ENCODE measurements around the gene PROK2.
A peak's percentile ranks its signal among the peaks of the same experiment; 100 is the strongest.

PROK2 gene, protein sequence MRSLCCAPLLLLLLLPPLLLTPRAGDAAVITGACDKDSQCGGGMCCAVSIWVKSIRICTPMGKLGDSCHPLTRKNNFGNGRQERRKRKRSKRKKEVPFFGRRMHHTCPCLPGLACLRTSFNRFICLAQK

DNA sequence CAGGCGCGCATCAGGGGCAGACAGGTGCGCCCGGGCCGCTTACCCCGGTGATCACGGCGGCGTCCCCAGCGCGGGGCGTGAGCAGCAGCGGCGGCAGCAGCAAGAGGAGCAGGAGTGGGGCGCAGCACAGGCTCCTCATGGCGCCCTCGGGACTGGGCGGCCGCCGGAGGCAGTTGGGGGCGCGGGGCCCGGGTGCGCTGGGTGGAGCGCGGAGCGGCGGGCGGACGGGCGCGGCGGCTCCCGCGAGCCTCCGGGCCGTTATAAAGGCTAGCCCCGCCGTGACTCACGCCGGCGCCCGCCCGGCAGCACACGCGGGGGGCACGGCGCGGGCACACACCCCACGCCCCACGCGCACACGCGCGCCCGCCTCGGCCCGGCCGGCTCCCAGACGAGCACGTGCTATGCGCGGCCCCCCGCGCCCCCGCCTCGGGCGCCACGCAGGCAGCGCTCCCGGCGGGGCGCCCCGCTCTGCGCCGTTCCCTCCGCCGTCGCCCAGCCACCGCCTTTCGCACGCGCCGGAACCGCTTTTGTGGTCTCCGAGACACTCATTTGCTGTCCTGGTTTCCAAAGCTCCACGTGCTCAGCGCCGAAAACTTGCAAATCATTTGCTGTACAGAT lies at the start of gene PROK2:
Gene PROK2, minus strand, starts transcription at position 235 of the 618 bp plus-strand sequence. Its CDS starts 96 bp downstream, at position 139.
- DNase-seq, result peak in 1 of 2 donors; percentile 23

DNA sequence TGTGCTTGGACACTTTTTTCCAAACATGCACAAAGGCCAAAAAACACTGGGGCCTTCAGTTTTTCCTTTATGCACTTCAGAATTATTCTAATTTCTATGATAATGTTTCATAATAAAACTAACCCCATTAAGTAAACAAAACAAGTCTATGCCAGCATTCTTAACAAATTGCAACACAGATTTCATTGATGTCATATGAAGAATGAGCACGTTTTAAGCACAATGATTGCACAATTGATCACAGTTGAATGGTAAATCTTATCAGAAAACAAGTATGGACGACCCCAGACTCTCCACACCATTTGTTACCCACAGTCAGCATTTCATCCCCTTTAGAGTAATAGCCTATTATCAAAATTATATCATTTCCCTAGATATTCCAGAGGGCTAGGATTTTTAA lies 46.7 kb upstream of the PROK2 start:
- DNase-seq, result no peak

GRCh38 chr3:71825551-71826283 lies 40.8 kb upstream of the PROK2 start:
- no peak for DNase-seq

GRCh38 chr3:71821116-71821515 lies 36.2 kb upstream of the PROK2 start:
- no peak for DNase-seq

- DNase-seq, result no peak
These were observed 32.3 kb upstream of the PROK2 start for GRCh38 chr3:71817262-71817661.

- no peak for DNase-seq
These were observed 31.8 kb upstream of the PROK2 start for GRCh38 chr3:71816767-71817156.

DNA sequence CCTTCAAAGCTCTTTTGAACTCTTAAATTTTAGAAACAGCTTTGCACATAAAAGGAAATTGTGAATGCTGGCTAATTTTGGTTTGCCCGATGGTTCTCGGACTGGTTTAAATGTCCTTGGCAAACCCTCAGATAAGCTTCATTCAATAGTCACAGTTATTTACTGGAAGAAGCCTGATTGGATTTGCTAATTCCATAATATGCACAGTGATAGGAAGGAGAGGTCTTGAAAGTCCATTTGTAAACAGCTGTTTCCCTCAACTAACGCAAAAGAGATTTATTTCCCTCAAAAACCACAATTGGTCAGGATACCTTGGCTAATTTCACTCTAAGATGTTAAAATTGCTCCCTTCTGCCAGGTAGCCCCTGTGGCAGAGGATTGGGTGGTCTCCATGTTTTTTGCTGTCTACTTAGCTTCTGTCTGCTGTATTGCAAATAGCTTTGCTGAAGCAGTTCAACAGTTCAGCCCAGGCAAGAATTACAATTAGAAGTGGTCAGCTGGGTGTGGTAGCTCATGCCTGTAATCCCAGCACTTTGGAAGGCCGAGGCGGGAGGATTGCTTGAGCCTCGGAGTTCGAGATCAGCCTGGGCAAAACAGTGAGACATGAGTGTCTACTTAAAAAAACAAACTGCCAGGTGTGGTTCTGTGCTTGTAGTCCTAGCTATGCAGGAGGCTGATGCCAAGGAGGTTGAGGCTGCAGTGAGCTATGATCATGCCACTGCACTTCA lies 30.6 kb upstream of the PROK2 start:
- DNase-seq, result no peak

- no peak for DNase-seq
These were observed 28.8 kb upstream of the PROK2 start for GRCh38 chr3:71813704-71814103.

DNA sequence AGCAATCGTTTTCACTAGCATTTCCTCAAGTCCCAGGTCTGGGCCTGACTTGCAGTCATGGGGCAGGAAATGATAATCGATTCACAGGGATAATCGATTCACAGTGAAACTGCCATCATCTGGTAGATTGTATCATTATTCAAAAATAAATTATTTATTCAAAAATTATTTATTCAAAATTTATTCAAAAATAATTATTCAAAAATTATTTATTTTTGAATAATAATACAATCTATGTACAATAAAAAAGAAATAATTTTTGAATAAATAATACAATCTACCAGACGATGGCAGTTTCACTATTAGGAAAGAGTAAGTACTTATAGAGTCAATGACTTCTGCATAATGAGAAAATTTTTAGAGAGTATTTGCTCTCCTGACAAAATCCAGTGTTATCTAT lies 28.1 kb upstream of the PROK2 start:
- DNase-seq, result no peak

DNA sequence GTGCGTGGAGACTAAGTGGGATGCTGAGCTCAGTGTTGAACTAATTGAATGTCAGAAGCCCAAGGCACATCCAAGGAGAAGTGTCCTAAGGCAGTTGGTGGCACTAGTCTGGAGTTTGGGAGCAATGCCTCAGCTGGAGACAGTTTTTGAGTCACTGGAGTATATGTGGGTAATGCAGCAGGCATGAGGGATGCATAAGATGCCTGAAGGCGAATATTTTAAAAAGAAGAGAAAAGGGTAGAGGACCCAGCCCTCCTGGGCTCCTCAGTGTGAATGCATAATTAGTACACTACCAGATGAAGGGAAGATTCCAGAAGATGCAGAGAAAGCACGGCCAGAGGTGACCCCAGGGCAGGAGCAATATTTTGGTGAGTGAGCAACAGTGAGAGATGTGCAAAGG lies 25.1 kb upstream of the PROK2 start:
- no peak for DNase-seq

DNA sequence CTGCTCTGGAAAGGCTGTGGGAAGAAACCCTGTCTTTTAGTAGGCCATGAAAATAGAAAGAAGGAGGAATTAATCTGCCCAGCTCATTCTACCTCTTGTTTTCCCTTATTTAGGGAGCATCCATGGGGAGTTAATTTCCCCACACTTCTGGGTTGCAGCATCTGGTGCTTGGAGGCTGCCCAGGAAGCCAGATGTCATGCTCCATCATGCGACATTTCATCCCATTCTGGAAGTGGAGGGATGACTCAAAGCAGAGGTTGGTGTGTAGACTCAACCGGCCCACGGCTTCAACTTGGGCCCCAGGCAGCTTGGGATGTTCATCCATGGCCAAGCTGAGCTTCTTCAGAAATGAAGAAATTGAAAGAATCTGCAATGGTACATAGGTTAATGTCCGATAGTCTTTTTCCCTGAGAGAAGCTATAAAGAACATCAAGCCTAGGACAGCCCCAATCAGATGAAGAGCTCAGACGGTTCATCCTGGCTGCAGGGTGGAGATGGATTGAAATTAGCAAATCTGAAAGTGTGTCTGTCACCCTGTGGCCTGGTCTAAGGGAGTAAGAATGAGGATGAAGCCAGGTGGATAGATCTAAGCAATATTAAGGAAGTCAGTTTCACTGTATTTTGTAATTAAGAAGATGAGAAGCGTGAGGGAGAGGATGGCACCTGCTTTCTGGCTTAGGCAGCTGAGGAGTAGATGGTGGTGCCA lies 24.5 kb upstream of the PROK2 start:
- no peak for DNase-seq

GRCh38 chr3:71806736-71807135 lies 21.8 kb upstream of the PROK2 start:
- DNase-seq, result no peak

DNA sequence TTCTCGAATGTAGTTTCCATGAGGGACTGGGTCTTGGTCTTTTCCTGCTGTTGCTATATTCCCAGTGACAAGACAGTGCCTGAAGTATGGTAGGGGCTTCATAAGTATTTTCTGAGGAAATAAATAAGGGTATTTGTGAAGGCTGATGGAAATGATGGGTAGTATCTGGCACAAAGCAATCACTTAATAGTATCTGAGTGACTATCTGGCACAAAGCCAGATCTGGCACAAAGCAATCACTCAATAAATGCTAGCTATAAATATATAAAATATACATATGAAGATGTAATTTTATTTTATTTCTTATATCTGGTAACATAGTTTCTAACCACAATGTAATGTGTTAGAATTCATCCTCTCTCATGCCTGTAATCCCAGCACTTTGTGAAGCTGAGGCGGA lies 20.7 kb upstream of the PROK2 start:
- DNase-seq, result no peak

DNA sequence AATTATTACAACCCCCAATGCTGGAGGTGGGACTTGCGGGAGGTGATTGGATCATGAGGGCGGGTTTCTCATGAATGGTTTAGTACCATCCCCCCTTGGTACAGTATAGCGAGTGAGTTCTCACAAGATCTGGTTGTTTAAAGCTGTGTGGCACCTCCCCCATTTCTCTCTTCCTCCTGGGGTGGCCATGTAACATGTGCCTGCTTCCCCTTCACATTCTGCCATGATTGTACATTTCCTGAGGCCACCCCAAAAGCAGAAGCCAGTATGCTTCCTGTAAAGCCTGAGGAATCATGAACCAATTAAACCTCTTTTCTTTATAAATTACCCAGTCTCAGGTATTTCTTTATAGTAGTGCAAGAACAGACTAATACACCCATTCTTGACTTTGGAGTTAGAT lies 20.3 kb upstream of the PROK2 start:
- DNase-seq, result peak in 1 of 2 donors; percentile 20

DNA sequence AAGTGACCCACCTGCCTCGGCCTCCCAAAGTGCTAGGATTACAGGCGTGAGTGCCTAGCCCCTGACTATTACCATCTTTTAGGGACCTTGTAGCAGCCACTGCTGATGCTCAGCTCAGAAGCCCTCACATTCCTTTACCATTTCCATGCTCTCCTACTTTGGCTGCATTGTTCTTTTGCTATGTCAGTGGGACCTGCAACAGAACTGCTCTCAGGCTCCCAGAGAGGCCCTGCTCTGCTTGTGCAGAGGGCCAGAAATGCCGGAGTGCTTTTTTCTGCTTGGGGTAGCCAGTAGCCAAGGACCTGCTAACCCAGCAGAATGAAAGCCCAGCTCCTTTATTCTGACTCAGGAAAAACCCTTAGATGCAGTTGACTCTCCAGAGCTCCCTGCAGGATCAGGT lies 18.3 kb upstream of the PROK2 start:
- no peak for DNase-seq

DNA sequence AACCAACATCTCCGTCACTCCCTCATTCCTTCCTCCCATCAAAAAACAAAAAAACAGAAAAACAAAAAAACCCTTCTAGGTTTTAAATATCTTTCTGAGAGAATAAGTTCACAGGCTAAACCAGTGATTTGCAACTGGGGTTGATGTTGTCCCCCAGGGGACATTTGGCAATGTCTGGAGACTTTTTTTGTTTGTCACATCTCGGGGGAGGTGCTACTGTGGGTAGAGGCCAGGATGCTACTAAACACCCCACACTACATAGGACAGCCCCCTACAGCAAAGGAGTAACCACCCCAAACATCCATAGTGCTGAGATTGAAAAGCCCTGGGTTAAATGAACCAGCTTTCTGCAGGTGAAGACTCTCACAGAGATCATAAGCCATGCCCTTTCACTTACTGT lies 17.0 kb upstream of the PROK2 start:
- no peak for DNase-seq

- DNase-seq, result no peak
These were observed 15.1 kb upstream of the PROK2 start for GRCh38 chr3:71800023-71800422.

- no peak for DNase-seq
These were observed 12.5 kb upstream of the PROK2 start for GRCh38 chr3:71797455-71797854.

- DNase-seq, result no peak
These were observed 11.3 kb upstream of the PROK2 start for GRCh38 chr3:71796290-71796689.

DNA sequence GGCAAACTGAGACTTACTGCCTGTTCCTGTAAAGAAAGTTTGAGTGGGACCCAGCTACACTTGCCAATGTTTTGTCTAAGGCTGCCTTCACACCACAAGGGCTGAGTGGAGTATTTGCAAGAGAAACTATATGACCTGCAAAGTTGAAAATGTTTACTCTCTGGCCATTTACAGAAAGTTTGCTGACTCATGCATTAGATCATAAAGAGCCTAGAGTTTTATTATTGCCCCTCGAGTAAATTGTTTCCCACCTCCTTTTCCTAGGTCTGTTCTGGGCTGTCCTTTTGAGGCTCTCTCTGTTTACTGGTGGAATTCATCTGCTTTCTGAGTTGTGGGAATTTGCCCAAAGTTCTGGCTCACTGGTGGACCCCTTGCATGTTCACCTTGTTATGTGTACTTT lies 6.7 kb upstream of the PROK2 start:
- no peak for DNase-seq

- no peak for DNase-seq
These were observed 5.0 kb upstream of the PROK2 start for GRCh38 chr3:71789922-71790321.

- no peak for DNase-seq
These were observed 3.0 kb upstream of the PROK2 start for GRCh38 chr3:71787851-71788405.

DNA sequence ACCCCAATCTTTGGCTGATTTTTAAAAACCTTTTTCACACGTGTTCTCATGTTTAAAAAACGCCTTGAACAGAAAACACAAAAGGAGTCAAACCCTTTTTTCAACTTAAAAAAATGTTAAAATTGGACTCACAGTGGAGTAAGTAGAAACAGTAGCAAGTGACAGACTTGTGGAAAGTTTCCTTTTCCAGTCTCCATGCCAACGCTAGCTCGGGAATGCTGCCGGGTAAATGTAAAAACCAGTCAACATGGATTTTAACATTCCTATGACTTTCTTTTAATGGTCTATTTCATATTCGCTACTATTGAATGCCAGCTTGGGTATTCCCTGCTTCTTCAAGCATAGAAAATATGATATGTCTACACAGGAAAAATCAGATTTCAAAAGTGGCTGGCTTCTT lies 1.6 kb upstream of the PROK2 start:
- DNase-seq, result no peak
